CD4-positive, alpha-beta T cell (primary cell): Measurements from ENCODE around the gene TAS1R2. TPM values are rescaled to one million over a fixed set of nuclear protein-coding genes. Genes with fewer than 3 reads are reported as not detected.

ENCODE experiments used
- ATAC-seq: fragments of 200-7000 bp; cut with Tn5 transposase; one replicate; pipeline ENCODE4 v1.10.0; 2022; ENCODE audit warnings: mild to moderate bottlenecking; ENCODE audit not compliant: poor library complexity
- CTCF ChIA-PET: fragments of 350-600 bp; sonication (Branson Sonifier 250); formaldehyde crosslinking; loops from one replicate; lab custom pipeline; 2021; ENCODE audit warnings: antibody characterized with exemption, inconsistent platforms; lab: Charles Lee
- POLR2A ChIA-PET: fragments of 350-600 bp; sonication (Branson Sonifier 250); formaldehyde crosslinking; loops from one replicate; lab custom pipeline; 2021; ENCODE audit warnings: antibody characterized with exemption, inconsistent platforms; lab: Charles Lee
- DNase-seq, 14 experiments: peaks; one replicate each; pipeline ENCODE4 v3.0.0-alpha.2; 2013 to 2020; ENCODE audit warnings: mixed read lengths in 2 of 14
- H3K27ac ChIP-seq, 2 donors: one replicate each; pipeline versions ENCODE4 v1.5.1 to v1.7.0; 2013; ENCODE audit warnings: low read length in 2 of 2, low read depth in 1 of 2, mild to moderate bottlenecking in 1 of 2
- H3K27me3 ChIP-seq, 2 experiments: 1 replicate in 1 of 2; 2 replicates in 1 of 2; pipeline versions ENCODE4 v1.6.1 to v1.7.0; 2013; ENCODE audit warnings: low read length in 2 of 2, control low read depth in 1 of 2, mild to moderate bottlenecking in 1 of 2, moderate library complexity in 1 of 2; ENCODE audit not compliant: insufficient read depth in 2 of 2, control insufficient read depth in 1 of 2
- H3K36me3 ChIP-seq: one replicate; pipeline ENCODE4 v1.6.1; 2013; ENCODE audit warnings: low read length, control low read depth; ENCODE audit not compliant: insufficient read depth
- H3K4me1 ChIP-seq: one replicate; pipeline ENCODE4 v1.6.1; 2013; ENCODE audit warnings: low read length, control low read depth; ENCODE audit not compliant: insufficient read depth
- H3K4me3 ChIP-seq: one replicate; pipeline ENCODE4 v1.5.1; 2013; ENCODE audit warnings: mild to moderate bottlenecking, low read length, moderate library complexity
- H3K9me3 ChIP-seq, 2 experiments: 1 replicate in 1 of 2; 2 replicates in 1 of 2; pipeline versions ENCODE4 v1.6.1 to v1.7.0; 2013; ENCODE audit warnings: low read length in 2 of 2, mild to moderate bottlenecking in 2 of 2, control low read depth in 1 of 2, moderate library complexity in 1 of 2; ENCODE audit not compliant: control insufficient read depth in 1 of 2, insufficient read depth in 1 of 2
- H3K27ac Mint-ChIP-seq: one replicate; pipeline ENCODE4 v1.8.0; 2020; ENCODE audit warnings: mixed read lengths
- H3K27me3 Mint-ChIP-seq: one replicate; pipeline ENCODE4 v1.8.0; 2021; ENCODE audit warnings: mixed read lengths
- H3K36me3 Mint-ChIP-seq: one replicate; pipeline ENCODE4 v1.8.0; 2021; ENCODE audit warnings: low read depth, mixed read lengths
- H3K4me1 Mint-ChIP-seq: one replicate; pipeline ENCODE4 v1.8.0; 2021; ENCODE audit warnings: low read depth, mixed read lengths
- H3K4me3 Mint-ChIP-seq: one replicate; pipeline ENCODE4 v1.8.0; 2020; ENCODE audit warnings: mild to moderate bottlenecking, mixed read lengths
- H3K9me3 Mint-ChIP-seq: one replicate; pipeline ENCODE4 v1.8.0; 2020; ENCODE audit warnings: mixed read lengths
- intact Hi-C, 2 experiments: fragments of 100-400 bp; cut with DNase I in 1 of 2; cut with micrococcal nuclease in 1 of 2; formaldehyde crosslinking; loops; one replicate each; pipeline versions ENCODE4 v1.15.1 to v1.9.0; 2023 to 2025; cut with DNase I, micrococcal nuclease
- total RNA-seq, 174 experiments: library from RNA in 2 of 174; stranded (reverse) in 2 of 174; gene quantifications; one replicate each; pipeline ENCODE4 v1.2.3 and lab custom pipeline; 2021 to 2026
- TF ChIP-seq, protein P1 (sequence below): fragments of 200-600 bp; IDR thresholded peaks from one replicate; pipeline ENCODE4 v1.8.0; 2022; ENCODE audit warnings: antibody characterized with exemption, mild to moderate bottlenecking

The TAS1R2 gene
- total RNA-seq, 2 experiments from 2014 or later: not detected

DNA sequence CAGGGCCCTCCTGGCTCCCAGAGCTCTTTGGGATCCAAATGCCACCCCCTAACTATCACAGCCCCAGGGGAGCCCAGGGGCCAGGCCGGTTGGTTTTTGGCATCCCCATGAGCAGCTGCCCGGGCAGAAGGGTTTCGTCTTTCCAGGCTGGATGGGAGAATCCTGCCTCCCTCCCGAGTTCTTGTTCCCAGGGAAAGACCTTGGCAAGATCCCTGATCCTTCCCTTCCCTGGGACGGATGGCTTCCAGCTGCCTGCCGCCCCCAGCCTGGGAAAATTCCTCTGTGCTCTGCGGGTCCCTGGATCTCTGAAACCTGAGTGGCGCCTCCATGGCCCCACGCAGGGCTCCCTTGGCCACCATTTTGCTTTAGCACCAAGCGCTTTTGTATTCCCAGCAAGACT lies 55.6 kb downstream of the TAS1R2 start:
- Histone ChIP-seq H3K4me3 (no peak overlapping the region), H3K27ac (no peak overlapping the region), H3K4me1 (no peaks in the 10 kb centered on the region), H3K27me3 (peaks cover 4 to 9% of the 10 kb centered on the region in 2 experiments), H3K9me3 (peaks cover 0 to 7% of the 10 kb centered on the region in 2 experiments), H3K36me3 (no peaks in the 10 kb centered on the region)
- no peak for ATAC-seq
- no peak for DNase-seq
- H3K27me3 Mint-ChIP-seq: peaks cover 18% of the 10 kb centered on the region
- no peaks in the 10 kb centered on the region for H3K36me3 Mint-ChIP-seq
- H3K4me1 Mint-ChIP-seq: no peaks in the 10 kb centered on the region
- ChIA-PET POLR2A (no interaction called here), CTCF (interaction anchor here (0.6 kb wide), 1 partner anchor 19 kb away, joined by 3 read pairs; no protein-coding TSS in a partner anchor)
- TF ChIP-seq, protein P1, sequence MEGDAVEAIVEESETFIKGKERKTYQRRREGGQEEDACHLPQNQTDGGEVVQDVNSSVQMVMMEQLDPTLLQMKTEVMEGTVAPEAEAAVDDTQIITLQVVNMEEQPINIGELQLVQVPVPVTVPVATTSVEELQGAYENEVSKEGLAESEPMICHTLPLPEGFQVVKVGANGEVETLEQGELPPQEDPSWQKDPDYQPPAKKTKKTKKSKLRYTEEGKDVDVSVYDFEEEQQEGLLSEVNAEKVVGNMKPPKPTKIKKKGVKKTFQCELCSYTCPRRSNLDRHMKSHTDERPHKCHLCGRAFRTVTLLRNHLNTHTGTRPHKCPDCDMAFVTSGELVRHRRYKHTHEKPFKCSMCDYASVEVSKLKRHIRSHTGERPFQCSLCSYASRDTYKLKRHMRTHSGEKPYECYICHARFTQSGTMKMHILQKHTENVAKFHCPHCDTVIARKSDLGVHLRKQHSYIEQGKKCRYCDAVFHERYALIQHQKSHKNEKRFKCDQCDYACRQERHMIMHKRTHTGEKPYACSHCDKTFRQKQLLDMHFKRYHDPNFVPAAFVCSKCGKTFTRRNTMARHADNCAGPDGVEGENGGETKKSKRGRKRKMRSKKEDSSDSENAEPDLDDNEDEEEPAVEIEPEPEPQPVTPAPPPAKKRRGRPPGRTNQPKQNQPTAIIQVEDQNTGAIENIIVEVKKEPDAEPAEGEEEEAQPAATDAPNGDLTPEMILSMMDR: no peak
- intact Hi-C loops: no loop called here
- H3K4me3 Mint-ChIP-seq: no peak overlapping the region
- no peak overlapping the region for H3K27ac Mint-ChIP-seq
- no peaks in the 10 kb centered on the region for H3K9me3 Mint-ChIP-seq

DNA sequence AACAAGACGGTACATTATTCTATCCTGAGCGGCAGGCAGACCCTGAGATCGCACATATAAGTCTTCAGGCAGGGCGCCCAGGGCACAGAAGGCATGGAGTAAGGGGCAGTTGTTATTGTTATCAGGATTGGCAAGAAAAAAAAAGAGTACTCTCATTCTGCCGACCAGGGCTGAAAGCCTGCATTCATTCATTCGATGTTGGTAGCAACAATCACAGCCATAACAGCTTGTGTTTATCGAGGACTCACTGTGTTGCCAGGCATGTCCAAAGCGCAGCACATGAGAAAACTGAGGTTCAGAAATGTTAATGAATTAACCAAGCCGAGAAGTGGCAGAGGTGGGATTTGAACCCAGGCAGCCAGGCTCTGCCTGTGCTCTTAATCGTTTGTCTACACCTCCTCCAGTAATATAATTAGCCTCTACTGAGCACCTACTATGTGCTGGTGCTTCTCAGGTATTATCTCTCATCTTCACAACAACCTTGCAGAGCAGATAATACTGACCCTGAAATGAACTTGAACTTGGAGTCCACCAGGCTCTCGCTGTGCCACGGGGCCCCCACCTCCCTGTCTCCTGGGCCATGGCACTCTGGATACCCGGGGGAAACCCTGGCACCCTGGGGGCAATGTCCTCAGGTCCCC lies 56.2 kb downstream of the TAS1R2 start:
- peaks cover 0 to 7% of the 10 kb centered on the region in 2 experiments for H3K9me3 ChIP-seq
- DNase-seq: no peak
- TF ChIP-seq, protein P1: no peak
- no peak for ATAC-seq
- intact Hi-C loops: no loop called here
- H3K36me3 Mint-ChIP-seq: no peaks in the 10 kb centered on the region
- POLR2A ChIA-PET: no interaction called here
- no peak overlapping the region for H3K4me3 ChIP-seq
- no peaks in the 10 kb centered on the region for H3K4me1 Mint-ChIP-seq
- no peaks in the 10 kb centered on the region for H3K4me1 ChIP-seq
- CTCF ChIA-PET: interaction anchor here (0.6 kb wide), 1 partner anchor 19 kb away, joined by 3 read pairs; no protein-coding TSS in a partner anchor
- no peak overlapping the region for H3K27ac Mint-ChIP-seq
- no peaks in the 10 kb centered on the region for H3K36me3 ChIP-seq
- no peak overlapping the region for H3K27ac ChIP-seq
- H3K9me3 Mint-ChIP-seq: no peaks in the 10 kb centered on the region
- peaks cover 17% of the 10 kb centered on the region for H3K27me3 Mint-ChIP-seq
- peaks cover 4 to 9% of the 10 kb centered on the region in 2 experiments for H3K27me3 ChIP-seq
- H3K4me3 Mint-ChIP-seq: no peak overlapping the region

DNA sequence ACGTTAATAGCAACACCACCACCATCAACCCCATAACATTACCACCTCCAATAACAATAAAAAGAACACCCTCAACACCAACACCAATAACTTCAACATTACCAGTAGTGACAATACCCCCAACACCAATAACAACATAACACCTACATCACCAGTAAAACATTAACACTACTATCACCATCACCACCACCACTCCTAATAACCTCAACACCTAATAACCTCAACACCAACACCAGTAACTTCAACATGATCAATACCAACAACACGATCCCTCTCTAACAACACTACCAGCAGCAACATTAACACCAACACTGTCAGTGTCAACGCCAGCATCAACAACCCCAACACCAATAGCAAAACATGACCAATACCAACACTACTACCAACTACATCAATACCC lies 57.2 kb downstream of the TAS1R2 start:
- Histone ChIP-seq H3K4me3 (no peak overlapping the region), H3K27me3 (peaks cover 0 to under 1% of the 10 kb centered on the region in 2 experiments), H3K36me3 (no peaks in the 10 kb centered on the region), H3K27ac (no peak overlapping the region), H3K9me3 (peaks cover 0 to 7% of the 10 kb centered on the region in 2 experiments), H3K4me1 (no peaks in the 10 kb centered on the region)
- DNase-seq (no peak), ATAC-seq (no peak)
- H3K9me3 Mint-ChIP-seq: no peaks in the 10 kb centered on the region
- CTCF ChIA-PET: no interaction called here
- H3K36me3 Mint-ChIP-seq: no peaks in the 10 kb centered on the region
- TF ChIP-seq, protein P1: no peak
- no peaks in the 10 kb centered on the region for H3K4me1 Mint-ChIP-seq
- no peak overlapping the region for H3K27ac Mint-ChIP-seq
- intact Hi-C loops: no loop called here
- no peak overlapping the region for H3K4me3 Mint-ChIP-seq
- POLR2A ChIA-PET: no interaction called here
- H3K27me3 Mint-ChIP-seq: peaks cover 10% of the 10 kb centered on the region
